Neural progenitor cell (in vitro differentiated cells): Measurements from ENCODE around the gene IGFN1.

Experiments
- CTCF ChIP-seq: fragments of 200-600 bp; sonication (generic); IDR thresholded peaks from 2 replicates; pipeline ENCODE4 v1.5.1; 2017; ENCODE audit warnings: antibody characterized with exemption, mild to moderate bottlenecking
- EZH2 ChIP-seq: fragments of 200-600 bp; sonication (generic); IDR thresholded peaks from 2 replicates; pipeline ENCODE4 v1.6.1; 2017; ENCODE audit warnings: antibody characterized with exemption, mild to moderate bottlenecking, moderate library complexity
- EZH2phosphoT487 ChIP-seq: fragments of 200-600 bp; sonication (generic); IDR thresholded peaks from 2 replicates; pipeline ENCODE4 v1.6.1; 2017; ENCODE audit warnings: antibody characterized with exemption

- TF ChIP-seq CTCF (no peak), EZH2phosphoT487 (no peak), EZH2 (no peak)
Measured at GRCh38 chr1:201222125-201222524, 31.5 kb downstream of the IGFN1 start.
